NOMO-1 treated with dmso at 0.1 percent for 144 hours (cell line): ENCODE measurements around the gene GJC1.

ENCODE experiments used
- DNase-seq: peaks from one replicate; lab custom pipeline; 2025; ENCODE audit not compliant: unreplicated experiment; lab: John Stamatoyannopoulos, UW

Gene GJC1

DNA sequence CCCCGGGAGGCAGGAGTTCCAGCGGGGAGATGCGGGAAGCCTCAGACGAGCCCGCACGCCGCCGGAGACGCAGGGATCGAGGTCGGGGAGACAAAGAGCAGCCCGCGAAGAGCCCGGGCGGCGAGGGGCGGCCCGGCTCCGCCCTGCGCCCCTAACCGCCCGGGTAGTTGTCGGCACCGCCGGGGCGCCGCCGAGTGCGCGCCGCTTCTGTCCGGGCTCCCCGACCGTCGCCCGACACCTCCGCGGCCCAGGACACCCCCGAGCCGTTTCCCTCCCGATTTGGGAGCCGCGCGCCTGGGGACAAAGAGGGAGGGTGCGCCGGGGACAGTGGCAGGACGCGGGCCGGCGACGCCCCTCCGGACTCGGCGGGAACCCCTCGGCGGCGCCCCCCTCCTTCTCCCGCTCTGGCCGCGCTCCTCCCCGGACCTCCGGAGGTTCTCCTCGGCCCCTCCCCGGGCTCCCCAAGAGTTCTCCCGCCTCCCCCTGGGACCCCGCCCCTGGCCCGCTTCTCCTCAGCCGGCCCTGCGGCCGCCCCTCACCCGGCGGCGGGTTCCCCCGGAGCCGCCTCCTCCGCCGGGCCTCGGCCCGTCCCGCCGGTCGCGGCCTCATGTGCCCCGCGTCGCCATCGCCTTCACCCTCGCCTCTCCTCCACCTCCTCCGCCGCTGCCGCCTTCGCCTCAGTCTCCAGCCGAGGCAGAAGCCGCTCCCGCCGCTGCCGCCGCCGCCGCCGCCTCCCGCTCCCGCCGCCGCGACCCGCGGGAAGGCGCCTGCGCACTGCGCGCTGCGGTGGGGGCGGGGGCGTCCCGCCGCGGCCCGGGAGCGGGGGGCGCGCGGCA is at the start of gene GJC1:
GJC1 (minus strand) TSS at position 765 of the 836 bp plus-strand sequence. CDS start 24,470 bp downstream, outside the sequence.
- DNase-seq: no peak

DNA sequence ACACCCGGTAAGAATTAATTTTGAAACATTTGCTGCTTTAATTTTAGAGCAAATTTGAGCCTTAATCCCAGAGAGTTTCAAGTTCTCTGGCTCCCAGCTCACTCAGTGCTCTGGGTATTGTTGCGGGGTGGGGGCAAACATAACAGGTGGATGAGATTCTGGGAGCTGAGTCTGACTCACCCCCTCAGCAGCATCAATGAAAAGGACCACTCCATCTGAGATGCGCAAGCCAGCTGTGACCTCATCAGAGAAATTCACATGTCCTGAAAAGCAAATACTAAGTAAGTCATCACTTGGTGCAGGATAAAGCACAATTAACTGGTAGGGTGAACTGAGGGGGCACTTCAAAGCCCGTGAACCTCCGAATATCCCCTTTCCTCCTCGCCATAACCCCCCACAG is 49.3 kb upstream of the GJC1 start:
- DNase-seq: no peak

DNA sequence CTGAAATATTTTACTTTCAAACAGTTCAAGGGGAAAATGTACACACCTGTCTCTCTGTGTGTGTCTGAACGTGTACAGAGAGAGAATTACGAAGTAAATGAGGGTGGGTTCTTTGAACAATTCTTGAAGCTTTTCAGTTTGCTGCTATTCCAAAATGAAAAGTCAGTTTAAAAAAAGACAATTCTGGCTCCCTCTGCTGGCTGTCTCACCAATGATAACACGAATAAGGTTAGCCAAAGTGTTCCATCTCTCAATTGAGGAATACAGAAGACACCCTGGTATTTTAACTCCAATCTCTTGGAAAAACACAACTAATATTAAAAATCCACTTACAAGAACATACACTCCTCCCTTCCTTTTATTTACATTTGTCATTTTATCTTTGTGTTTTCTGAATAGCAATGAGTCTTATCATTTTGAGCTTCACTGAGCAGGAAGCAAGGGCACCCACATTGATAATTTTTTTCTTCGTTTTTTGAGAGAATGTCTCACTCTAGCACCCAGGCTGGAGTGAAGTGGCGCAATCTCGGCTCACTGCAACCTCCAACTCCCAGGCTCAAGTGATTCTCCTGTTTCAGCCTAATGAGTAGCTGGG is 48.6 kb upstream of the GJC1 start:
- DNase-seq: no peak

DNA sequence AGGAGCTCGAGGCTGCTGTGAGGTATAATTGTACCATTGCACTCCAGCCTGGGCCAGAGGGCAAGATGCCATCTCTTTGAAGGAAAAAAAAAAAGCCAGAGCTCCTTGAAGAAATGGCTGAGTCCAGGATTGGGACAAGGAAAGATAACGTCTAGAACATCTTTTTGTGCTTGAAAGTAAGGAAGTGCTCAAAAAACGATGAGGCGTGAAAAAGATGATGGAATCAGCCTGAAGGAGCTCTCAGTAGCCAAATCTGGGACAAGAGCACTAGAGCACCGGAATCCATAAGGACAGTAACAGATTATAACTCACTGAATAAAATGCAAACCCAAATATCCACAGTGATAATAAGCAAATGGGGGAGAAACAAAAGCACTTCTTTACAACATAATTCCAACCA is 47.0 kb upstream of the GJC1 start:
- no peak for DNase-seq

DNA sequence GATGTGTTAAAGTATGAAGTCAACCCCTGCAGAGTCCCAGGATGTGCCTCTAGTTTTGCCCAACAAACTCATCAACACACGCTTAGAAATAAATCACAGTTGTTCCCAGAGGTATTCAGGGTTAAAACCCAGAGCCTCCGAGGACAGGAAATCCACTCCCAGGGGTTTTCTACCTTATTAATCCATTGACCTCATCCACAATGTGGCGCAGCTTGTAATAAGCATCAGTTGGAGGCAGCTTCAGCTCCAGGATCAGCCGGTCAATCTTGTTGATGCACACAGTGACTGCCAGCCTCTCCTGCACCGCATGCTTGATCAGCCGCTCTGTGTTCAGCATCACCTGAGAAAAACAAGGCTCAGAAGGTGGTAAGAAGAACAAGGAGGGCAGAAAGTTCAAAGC is 45.7 kb upstream of the GJC1 start:
- DNase-seq: no peak

DNA sequence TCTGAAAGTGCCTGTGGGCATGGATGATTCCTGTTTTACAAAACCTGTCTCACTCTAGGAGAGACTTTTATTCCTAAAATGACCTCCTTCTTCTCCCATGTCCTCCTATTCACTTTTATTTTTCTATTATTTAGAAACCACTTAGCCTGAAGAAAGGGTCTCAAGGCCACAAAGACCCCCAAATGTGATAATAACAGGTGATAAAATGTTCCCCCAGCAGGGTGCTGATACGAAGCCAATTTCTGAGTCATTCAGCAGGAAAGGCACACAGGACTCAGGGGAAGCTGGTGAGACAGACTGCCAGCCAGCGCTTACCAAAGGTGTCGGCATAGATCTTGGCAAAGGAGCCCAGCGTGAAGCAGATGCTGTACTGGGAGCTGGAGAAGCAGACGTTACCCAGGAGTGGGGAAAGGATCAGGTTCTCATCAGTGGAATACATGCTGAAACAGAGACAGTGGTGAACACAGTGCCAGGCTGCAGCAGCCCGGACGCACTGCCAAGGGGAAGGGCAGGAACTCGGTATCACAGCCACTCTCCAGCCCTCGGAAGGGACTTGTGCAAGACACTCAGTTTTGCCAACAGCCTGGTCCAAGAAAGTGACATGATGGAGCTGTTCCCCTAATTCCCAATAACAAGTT is 42.2 kb upstream of the GJC1 start:
- no peak for DNase-seq

DNA sequence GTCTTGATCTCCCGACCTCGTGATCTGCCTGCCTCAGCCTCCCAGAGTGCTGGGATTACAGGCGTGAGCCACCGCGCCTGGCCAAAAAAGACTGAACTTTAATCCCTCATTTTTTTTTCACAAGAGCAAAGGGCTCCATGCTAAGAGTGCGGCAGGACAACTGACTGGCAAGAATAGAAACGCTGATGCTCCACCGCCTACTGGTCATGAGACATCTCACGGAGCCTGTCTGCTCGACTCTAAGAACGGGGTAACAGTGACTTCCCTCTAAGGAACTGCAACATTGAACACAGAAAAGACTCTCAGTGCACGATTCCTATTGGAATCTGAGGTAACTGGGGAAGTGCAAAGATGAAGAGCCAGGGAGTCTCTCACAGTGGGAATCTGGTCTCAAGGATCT is 41.5 kb upstream of the GJC1 start:
- DNase-seq: no peak

DNA sequence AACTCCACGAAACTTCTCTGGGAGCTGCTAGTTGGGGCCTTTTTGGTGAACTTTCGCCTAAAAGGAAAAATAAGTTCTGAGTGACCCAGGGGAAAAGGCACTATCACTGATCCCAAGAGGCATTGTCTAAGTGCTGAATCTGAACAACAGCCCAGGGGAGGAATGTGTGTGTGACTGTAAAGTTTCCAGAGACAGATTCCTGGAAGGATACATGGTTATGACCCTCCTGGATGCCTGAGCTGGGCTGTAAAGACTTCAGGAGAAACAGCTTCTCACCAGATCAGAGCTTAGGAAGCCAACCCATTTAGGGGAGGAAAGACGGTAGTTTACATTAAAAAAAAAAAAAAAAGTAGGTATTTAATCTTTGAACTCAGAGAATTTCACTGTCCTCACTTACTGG is 37.8 kb upstream of the GJC1 start:
- no peak for DNase-seq

DNA sequence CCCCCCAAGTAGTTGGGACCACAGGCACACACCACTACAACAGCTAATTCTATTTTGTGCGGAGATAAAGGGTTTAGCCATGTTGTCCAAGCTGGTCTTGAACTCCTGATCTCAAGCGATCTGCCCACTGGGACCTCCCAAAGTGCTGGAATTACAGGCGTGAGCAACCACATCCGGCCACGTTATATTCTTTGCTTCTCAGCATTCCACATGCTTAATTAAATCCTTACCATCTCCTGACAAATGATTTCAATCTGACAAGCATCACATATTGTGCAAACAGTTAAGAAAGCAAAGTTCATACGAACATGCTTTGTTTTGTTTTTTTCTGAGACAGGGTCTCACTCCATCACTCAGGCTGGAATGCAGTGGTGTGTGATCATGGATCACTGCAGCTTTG is 35.8 kb upstream of the GJC1 start:
- no peak for DNase-seq

DNA sequence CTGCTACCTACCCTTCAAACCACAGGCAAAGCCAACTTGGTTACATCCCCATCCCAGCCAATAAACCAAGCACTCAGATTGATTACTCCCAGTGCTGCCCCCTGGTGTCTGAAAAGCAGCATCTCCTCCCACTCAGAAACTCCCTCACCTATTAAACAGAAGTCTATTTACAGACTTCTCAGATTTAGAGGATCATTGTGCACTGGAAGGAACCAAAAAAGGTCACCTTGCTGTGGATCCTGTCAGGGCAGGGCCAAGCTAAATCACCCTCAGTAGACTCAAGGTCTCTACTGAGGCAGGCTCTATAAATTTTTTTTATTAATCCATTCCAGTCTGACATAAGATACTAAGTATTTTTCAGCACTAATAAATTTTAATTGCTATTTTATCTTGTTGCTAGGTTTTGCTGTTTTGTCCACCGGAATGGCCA is 35.2 kb upstream of the GJC1 start:
- DNase-seq: peak; percentile 19

DNA sequence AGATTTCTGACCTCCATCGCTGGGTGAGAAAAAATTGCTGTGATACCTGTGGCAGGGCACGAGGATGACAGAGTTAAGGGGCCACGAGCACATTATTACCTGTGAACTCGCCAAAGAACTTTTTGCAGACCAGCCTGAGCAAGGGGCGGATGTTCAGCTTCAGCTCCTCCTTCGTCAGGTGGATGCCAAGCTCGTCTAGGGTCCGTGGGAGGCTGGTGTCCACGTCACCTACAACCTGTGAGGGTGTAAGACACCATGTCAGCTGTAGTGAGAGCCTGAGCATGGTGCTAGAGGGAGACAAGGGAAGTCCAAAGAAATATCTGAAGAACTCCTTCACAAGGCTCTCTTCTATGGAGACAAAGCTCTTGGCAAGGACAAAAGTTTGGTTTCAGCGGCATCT is 34.7 kb upstream of the GJC1 start:
- DNase-seq: no peak

DNA sequence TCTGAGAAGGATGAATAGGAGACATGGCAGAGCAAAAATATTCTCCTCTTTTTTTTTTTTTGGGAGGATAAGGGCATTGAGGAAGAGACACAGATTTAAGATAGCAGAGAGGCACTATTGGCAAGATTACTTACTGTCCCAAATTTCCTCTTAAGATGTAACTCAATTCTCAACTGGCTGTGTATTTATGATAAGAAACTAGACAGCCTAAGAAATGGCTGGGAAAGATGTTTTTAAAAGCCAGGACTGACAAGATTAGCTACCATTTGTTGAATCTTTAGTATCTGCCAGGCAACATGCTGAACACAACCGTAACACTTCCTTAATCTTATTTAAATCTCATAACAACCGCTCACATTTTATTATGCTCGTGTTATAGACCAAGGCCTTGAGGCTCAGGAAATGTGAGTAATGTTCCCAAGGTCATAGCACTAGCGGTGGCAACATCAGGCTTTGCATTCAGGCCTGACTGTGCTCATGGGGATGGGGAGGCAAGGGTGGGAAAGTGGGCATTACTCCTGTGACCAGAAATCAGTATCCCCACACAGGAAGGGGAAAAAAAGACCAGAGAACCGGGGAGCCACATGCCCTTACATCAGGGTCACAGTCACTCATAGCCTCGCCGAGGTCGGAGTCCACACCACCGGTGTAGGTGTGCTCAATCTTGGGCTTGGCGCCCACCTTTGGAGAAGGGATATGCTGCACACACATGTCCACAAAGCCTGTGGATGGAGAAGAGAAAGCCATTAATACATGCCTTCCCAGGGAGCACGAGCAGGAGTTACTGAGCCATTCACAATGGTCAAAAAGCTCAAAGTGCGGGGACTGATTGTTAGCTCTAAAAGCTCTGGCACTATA is 33.2 kb upstream of the GJC1 start:
- DNase-seq: no peak

DNA sequence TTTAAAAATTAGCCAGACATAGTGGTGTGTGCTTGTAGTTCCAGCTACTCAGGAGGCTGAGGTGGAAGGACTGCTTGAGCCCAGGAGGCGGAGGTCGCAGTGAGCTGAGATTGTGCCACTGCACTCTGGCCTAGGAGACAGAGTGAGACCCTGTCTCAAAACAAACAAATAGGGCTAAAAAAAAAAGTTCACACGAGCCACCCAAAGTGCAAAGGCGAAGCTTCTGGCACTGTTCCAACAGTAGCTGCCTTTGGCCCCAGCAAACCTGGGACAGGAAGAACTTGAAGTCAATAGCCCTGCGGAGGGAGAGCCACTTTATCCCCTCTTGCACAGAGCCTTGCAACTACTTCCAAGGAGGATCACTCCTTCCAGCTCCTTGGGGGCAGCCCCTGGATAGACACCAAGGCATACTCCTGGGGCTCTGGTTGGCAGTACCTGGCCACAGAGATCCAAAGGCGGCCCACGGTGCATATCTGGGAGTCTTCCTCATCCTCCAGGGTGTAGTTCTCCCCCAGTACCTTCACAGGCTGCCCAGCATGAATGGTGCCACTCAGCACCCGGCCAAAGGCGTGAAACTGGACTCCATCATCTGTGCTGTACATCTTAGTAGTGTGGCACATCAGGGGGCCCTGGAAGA is 32.3 kb upstream of the GJC1 start:
- no peak for DNase-seq

DNA sequence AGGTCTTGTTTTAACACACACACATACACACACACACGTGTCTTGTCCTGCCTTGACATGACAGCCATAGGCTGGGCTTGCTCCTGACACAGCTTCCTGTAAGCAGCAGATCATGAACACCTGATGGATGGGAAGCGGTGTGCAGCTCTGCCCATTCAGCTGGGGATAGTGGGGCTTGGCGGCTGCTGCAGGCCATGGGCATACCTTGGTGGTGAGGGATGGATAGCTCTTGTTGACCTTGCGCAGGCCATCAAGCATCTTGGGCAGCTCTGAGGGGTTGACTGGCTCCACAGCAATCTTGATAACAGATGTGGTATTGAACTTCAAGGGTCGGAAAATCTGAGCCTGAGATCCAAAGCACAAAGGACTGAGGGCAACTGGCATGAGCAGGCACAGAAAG is 29.6 kb upstream of the GJC1 start:
- DNase-seq: no peak

DNA sequence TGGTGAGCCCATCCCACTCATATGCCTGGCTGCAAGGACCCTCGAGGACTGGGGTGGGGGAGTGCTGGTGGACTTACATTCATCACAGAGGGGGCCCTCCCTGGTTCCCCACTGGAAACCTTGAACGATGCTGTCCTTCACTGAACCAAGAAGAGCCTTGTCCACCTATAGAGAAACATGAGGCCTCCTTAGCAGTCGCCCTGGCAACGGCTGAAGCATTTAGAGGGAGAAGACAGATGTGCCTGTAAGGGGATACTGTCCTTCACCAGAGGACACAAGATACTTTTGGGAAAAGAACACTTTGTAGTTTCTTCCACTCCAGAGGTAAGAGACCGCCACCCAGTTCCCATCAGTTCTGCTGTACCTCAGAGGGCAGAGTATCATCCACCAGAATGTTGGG is 24.1 kb upstream of the GJC1 start:
- DNase-seq: no peak

DNA sequence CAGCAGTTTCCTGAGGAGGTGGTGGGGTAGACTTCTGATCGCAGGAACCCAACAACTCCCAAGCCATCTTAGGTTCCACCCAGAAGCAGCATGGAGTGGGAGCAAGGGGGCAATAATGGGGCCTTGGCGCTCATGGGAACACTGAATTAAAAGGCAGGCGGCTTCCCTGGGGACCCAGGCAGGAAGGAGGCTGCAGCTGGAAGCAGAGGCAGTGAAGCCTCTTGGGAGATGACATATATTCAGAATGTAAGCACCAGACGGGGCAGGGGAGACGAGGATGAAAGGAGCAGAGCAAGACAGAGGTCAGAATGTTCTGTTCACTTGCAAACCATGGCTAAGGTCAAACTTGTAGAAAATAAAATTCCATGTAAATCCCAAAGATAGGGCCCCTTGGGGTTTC is 20.5 kb upstream of the GJC1 start:
- DNase-seq: no peak

DNA sequence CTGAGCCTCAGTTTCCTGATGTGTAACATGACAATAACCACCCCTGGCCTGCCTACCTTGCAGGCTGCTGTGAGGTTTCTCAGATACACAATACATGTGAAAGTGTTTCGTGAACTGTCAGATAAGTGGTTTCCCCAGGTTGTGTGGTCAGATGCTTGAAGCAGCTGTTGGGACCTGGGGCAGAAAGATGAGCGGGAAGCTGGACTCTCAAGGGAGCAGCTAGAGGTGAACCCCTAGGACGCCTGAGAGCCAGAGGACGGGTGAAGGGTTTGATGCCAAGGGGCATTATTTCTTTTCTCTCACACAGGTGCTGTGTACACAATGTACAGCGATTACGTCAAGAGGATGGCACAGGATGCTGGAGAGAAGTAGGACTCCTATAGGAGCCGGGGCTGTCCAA is 19.9 kb upstream of the GJC1 start:
- no peak for DNase-seq

DNA sequence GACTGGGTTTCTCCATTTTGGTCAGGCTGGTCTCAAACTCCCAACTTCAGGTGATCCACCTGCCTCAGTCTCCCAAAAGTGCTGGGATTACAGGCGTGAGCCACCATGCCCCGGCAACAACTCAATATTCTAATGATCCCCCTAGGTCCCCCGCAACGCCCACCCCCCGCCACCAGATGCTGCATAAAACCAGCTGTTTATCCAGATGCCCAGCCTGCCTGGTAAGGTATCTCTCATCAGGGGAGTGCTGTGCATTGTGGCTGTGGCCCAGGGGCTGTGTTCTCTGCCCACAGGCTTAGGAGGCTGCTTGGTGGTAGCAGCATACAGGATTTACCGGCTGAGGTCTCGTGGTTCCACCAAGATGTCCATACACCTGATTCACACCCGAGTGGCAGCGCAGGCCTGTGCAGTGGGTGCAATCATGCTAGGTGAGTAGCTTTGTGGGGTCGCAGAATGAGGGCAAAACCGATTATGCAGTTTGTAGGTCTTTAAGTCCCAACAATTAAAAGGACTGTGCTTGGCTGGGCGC is 18.9 kb upstream of the GJC1 start:
- no peak for DNase-seq

DNA sequence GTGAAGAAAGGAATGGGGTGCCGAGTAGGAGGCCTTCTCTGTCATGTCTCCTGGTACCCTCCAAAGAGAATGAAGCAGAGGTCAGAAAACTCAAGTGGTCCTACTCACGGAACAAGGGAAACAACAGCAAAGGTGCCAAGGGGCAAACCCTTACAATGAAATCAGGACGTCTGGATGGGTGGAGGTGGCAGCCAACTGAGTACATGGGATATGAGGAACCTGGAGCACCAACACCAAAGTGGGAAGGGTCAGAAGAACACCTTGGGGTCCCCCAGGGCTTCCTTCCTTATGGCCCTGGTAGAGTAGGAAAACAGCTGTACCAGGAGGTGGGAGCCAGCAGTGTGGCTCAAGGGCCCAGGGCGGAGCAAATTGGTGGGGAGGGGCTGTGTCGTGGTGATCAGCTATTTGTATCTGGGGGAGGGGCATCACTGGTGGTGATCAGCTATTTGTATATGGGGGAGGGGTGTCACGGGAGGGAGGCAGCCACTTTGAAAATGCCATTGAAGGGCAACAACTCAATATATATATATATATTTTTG is 18.2 kb upstream of the GJC1 start:
- DNase-seq: no peak

DNA sequence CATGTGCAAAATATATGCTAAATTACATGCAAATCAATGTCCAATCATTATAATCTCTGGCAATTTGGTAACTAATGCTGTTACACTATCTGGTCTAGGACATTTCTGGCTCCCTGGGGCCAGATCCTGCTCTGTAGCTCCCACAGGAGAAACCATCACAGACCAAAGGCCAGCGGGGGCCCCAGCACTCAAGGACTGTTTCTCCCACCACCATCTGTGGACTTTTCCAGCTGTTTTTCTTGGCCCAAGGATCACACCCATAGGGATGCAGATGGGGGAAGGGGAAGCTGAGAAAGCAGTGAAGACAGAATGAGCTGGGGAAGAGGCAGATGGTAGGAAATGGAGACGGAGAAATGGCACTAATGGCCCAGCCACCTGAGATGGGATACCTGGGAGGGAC is 17.5 kb upstream of the GJC1 start, which contains the start of gene HIGD1B:
HIGD1B (plus strand) TSS at position 298 of the 400 bp plus-strand sequence. CDS start 270 bp downstream, outside the sequence.
- no peak for DNase-seq
